ENCODE results near the gene BTRC. TPM values are rescaled to one million over a fixed set of nuclear protein-coding genes. Genes with fewer than 3 reads are reported as not detected.

BTRC gene
- total RNA-seq, 6 experiments from 2014 or later = 4.8 to 8.4 (median 6.5) TPM

DNA sequence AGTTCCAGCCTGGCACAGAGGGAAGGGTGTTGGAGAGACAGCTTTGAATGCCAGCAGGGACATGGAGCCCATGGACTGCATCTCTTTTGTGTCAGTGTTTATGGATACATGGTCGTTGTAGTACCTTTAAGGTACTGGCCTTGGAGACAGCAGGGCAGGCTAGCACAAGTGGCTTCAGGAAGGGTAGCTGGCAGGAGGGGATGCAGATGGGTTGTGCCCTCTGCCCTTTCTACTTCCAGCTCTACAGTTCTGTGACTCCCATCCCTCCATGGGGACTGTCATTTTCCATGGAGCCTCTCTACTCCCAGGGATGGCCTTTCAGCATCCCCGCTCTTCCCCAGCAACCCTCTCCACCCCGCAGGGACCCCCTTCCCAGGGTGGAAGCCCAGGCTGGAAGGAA, 209.0 kb downstream of the BTRC start:
- Histone ChIP-seq H3K27ac (no peak overlapping the region), H3K9me3 (no peaks in the 10 kb centered on the region), H3K27me3 (peaks cover 0 to 4% of the 10 kb centered on the region in 2 donors), H3K4me1 (no peaks in the 10 kb centered on the region), H3K36me3 (no peaks in the 10 kb centered on the region), H3K4me3 (no peak overlapping the region)
- 61% methylated on average over 2 of the region's 3 CpGs for WGBS (ENCODE audit: insufficient coverage, low coverage, low lambda C conversion rate, missing lambda C conversion rate)
- TF ChIP-seq POLR2A (IDR thresholded peaks at IDR 0.05) = no peak
- TF ChIP-seq, protein P1, sequence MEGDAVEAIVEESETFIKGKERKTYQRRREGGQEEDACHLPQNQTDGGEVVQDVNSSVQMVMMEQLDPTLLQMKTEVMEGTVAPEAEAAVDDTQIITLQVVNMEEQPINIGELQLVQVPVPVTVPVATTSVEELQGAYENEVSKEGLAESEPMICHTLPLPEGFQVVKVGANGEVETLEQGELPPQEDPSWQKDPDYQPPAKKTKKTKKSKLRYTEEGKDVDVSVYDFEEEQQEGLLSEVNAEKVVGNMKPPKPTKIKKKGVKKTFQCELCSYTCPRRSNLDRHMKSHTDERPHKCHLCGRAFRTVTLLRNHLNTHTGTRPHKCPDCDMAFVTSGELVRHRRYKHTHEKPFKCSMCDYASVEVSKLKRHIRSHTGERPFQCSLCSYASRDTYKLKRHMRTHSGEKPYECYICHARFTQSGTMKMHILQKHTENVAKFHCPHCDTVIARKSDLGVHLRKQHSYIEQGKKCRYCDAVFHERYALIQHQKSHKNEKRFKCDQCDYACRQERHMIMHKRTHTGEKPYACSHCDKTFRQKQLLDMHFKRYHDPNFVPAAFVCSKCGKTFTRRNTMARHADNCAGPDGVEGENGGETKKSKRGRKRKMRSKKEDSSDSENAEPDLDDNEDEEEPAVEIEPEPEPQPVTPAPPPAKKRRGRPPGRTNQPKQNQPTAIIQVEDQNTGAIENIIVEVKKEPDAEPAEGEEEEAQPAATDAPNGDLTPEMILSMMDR (IDR thresholded peaks at IDR 0.05) = no peak
- no peak for ATAC-seq
- intact Hi-C loops (cut with DNase I) = loop anchor here (10.0 kb wide), 1 partner anchor 268 kb away; no protein-coding TSS in a partner anchor
- DNase-seq = no peak

DNA sequence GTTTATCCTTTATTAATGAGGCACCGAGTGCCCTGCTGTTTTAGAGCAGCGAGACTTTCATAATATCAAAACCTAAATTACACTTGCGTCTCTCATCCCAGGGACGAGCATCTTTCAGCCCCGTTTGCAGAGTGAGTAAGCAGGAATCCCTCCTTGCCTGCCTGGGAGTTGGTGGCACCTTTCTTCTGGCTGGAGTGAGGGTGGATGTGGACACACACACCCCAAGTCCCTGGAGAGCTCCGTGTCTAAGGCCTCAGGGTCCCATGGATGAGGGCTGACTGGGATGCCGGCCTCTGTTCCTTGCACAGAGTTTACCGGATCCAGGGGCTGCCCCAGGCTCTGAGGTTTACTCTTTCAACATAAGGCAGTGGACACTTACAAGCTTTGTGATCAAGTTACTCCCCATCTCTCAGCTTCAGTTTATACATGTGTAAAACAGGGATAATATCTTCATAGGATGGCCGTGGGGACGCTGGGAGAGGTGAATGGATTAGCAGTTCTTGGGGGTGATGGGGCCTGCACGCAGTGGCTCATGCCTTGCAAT, 209.6 kb downstream of the BTRC start:
- intact Hi-C loops (cut with DNase I) = loop anchor here (10.0 kb wide), 1 partner anchor 269 kb away; no protein-coding TSS in a partner anchor
- ATAC-seq = no peak
- Histone ChIP-seq H3K27me3 (peaks cover 0 to 4% of the 10 kb centered on the region in 2 donors), H3K4me1 (no peaks in the 10 kb centered on the region), H3K4me3 (no peak overlapping the region), H3K9me3 (no peaks in the 10 kb centered on the region), H3K36me3 (no peaks in the 10 kb centered on the region), H3K27ac (no peak overlapping the region)
- TF ChIP-seq, protein P1 (IDR thresholded peaks at IDR 0.05) = no peak
- no peak for TF ChIP-seq POLR2A (IDR thresholded peaks at IDR 0.05)
- 60% methylated on average over 9 of the region's 11 CpGs for WGBS (ENCODE audit: insufficient coverage, low coverage, low lambda C conversion rate, missing lambda C conversion rate)
- no peak for DNase-seq

DNA sequence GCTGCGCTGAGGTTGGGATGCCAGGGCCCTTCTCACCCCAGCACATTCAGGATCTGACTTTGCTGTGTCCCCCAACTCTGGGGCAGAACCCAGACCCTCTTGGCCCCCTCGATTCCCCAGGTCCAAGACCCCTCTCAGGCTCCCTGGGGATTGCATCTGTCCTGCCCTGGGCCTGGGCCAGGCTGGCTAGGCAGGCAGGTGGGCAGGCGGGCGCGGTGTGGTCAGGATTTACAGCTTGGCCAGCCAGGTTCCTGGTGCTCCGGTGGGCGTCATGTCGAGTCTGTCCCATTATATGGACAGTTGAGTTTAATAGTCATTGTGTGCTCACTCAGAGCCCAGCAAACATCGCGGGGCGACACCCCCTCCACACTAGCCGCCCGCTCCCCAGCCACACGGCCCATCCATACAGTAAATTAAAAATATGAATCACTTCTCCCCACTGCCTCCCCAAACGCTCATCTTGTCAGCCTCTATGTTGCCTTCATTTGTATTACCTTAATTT, 210.6 kb downstream of the BTRC start:
- H3K27me3 ChIP-seq = peaks cover 0 to 8% of the 10 kb centered on the region in 2 donors
- TF ChIP-seq, protein P1 (IDR thresholded peaks at IDR 0.05) = no peak
- no peak for TF ChIP-seq POLR2A (IDR thresholded peaks at IDR 0.05)
- H3K9me3 ChIP-seq = no peaks in the 10 kb centered on the region
- no peak overlapping the region for H3K4me3 ChIP-seq
- H3K4me1 ChIP-seq = peaks cover 0 to under 1% (median 0%) of the 10 kb centered on the region in 4 donors
- no peak overlapping the region for H3K27ac ChIP-seq
- intact Hi-C loops (cut with DNase I) = loop anchor here (10.0 kb wide), 1 partner anchor 270 kb away; no protein-coding TSS in a partner anchor
- DNase-seq (no peak), ATAC-seq (no peak)
- no peaks in the 10 kb centered on the region for H3K36me3 ChIP-seq
- 70% methylated on average over 8 of the region's 15 CpGs for WGBS (ENCODE audit: insufficient coverage, low coverage, low lambda C conversion rate, missing lambda C conversion rate)

DNA sequence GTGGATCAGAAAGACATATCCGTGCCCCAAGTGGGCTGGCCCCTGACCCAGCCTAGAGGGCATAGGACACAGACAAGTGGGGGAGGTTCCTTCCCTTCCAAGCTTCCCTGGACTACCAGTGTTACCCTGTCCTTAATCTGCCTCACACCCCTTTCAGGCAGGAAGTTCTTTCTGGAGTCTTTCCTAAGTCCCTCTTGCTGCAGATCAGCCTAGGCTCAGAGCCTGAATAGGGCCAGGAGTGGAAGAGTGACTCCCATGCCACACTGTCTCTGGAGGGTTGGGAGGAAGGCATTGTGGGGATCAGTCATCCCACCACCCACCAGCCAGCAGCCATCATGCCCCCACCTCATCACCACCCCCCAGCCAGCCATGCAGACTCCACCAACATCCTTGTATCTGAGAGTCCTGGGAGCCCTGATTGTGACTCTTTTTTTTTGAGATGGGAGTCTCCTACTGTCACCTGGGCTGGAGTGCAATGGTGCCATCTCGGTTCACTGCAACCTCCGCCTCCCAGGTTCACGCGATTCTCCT, 211.5 kb downstream of the BTRC start:
- DNase-seq (no peak), ATAC-seq (no peak)
- TF ChIP-seq, protein P1 (IDR thresholded peaks at IDR 0.05) = no peak
- no peak for TF ChIP-seq POLR2A (IDR thresholded peaks at IDR 0.05)
- Histone ChIP-seq H3K36me3 (no peaks in the 10 kb centered on the region), H3K27ac (no peak overlapping the region), H3K9me3 (no peaks in the 10 kb centered on the region), H3K4me3 (no peak overlapping the region), H3K27me3 (peaks cover 0 to 13% of the 10 kb centered on the region in 2 donors), H3K4me1 (peaks cover 0 to 8% (median 3%) of the 10 kb centered on the region in 4 donors)
- intact Hi-C loops (cut with DNase I) = loop anchor here (5.0 to 10.0 kb wide), 2 partner anchors 271 to 353 kb away; no protein-coding TSS in a partner anchor
- 86% methylated on average over 4 of the region's 5 CpGs for WGBS (ENCODE audit: insufficient coverage, low coverage, low lambda C conversion rate, missing lambda C conversion rate)

Measured in right lobe of liver (tissue), 6 donors.